Measurements from ENCODE around the gene JAM2.

The JAM2 gene

DNA sequence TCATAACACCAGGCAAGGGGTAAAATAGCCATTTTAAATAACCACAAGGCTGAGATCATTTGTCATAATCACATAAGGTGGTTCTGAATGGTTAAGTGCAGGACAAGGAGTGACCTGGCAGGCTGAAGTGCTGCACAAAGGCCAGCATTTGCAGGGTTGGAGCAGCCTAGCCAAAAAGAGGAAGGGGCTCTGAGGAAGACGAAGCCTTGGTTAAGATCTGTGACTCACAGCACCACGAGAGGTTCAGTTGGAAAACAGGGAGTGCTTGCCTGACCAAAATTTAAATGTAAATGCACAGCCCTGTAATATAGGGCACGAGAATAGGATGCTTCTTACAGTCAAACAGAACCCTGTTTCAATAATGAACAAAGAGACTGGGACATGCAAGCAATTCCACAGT, 83.6 kb downstream of the JAM2 start:
- no peak for DNase-seq

- DNase-seq, result no peak
Observed at GRCh38 chr21:25732091-25732760, 93.2 kb downstream of the JAM2 start.

DNA sequence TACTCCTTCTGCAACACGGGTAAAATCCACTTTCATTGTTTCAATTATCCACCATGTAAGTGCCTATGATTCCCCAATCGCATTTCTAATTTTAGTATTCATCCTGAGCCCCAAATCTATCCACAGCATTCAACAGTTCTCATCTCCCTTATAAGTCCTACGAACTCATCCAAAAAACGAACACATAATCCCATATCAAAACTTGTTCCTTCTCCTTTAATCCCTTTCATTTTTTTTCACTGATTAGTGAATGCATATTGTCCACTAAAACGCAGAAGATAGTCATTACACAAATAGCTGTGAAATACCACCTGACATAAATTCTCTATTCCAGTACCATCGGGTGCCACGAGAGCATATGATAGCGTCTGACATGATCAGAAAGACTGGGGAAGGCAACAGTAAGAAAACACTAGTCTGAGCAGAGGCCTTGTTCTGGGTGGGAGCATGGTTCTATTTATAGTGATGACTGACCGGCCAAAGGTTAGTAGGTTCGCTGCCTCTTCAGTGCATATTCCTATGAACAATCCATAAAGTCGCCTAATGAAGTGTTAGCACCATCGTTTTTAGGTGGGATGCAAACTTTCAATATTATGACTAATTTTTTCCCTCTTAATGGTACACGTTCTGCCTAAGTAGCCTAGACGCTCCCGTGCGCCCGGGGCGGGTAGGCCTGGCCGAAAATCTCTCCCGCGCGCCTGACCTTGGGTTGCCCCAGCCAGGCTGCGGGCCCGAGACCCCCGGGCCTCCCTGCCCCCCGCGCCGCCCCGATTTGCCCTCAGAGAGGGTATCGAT, 95.0 kb downstream of the JAM2 start:
- peak; percentile 11 to 42 for DNase-seq

- no peak for DNase-seq
Observed at GRCh38 chr21:25734654-25734903, 95.5 kb downstream of the JAM2 start.

GRCh38 chr21:25734904-25735645, 96.0 kb downstream of the JAM2 start, which contains the start of the genes ATP5PF and GABPA:
TSS of gene ATP5PF (minus strand) at chr21:25734904. CDS start at chr21:25729794, 5,110 bp downstream.
TSS of gene GABPA (plus strand) at chr21:25734972. CDS start at chr21:25741599, 6,627 bp downstream.
- peak; percentile 97 to 98 for DNase-seq

- DNase-seq, result peak; percentile 80 to 91
Observed at GRCh38 chr21:25735646-25736597, 96.9 kb downstream of the JAM2 start.

GRCh38 chr21:25737421-25737820, 98.4 kb downstream of the JAM2 start:
- no peak for DNase-seq

DNA sequence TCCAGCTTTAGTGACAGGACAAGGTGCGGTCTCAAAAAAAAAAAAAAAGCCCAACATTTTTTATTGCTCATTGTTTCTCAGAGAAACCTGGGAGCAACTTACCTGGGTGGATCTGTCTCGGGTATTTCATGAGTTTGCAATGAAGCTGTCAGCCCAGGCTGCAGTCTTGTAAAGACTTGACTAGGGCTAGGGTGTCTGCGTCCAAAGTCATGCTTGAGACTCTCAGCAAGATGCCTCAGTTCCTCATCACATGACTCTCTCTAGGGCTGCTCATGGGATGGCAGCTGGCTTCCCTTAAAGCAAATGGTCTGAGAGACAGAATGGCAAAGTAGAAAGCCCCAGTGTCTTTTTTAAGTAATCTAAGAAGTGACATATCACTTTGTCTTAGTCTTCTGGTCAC, 103.8 kb downstream of the JAM2 start:
- no peak for DNase-seq

- DNase-seq, result no peak
Observed at GRCh38 chr21:25744854-25745253, 105.8 kb downstream of the JAM2 start.

GRCh38 chr21:25750085-25750484, 111.0 kb downstream of the JAM2 start:
- DNase-seq, result no peak

DNA sequence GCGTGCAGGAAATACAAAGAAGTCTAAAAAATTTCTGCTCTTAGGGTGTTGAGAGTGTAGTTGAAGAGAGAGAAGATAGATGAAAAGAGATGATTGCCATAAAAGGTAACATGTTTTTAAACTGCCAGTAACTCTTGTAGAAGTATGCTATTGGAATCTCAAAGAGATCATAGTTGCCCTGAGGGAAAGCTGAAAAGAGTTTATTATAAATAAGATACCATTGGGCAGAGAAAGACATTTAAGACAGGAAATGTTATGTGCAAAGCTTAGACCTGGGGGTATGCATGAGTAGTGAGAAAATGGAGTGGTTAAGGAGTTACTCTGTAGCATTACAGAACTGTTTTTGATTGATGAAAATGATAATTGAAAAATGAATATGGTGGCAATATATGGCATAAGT, 113.4 kb downstream of the JAM2 start:
- no peak for DNase-seq

DNA sequence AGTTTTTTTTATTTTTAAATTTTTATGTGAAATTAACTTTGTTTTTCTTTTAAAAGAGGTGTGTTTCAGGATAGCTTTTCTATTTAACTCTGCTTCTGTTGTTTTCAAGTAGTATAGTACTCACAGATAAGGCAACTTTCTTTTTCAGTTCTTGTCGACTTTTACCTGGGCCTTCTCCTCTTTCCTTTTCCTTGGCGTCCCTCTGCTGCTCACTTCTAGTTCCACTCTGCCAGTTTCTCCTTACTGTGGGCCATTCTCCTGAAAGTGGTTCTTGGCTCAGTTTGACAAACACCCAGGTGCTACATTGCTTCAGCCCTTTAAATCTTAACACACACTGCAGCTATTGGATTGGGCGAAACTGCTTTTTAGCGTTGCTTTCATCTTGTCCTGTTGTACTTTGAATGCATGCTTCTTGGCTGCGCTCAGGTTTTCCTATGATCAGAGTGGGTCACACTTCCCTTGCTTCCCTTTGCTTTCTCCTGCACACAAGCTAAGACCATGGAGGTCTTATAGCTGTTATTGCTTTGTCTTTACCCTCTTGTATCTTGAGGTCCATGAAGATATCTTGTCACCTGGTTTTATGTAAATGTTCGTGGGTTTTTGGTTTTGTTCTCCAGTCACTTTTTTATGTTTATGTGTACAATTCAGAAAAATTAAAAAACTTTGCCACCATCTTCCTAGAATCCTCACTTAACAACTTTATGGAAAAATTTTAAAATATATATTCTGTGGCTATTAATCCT, 117.3 kb downstream of the JAM2 start:
- no peak for DNase-seq

DNA sequence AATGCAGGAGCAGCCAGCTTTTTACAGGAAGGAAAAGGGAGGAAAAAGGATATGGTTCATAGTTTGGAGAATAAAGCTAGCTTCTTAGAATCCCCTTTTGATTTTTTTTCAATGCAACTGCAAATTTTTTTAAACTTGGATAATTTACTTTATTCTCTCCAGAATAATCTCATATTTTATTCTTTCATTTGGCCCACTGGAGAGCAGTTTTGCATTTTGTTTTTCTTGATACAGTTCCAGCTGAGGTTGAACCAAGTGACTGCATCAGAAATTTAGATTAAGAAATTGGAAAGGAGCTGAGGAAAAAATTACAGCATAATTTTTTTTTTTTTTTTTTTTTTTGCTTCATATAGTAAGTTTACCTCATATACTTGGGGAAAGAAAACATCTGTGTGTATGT, 118.5 kb downstream of the JAM2 start:
- no peak for DNase-seq

- no peak for DNase-seq
Observed at GRCh38 chr21:25759573-25759972, 120.5 kb downstream of the JAM2 start.

GRCh38 chr21:25760061-25760460, 121.0 kb downstream of the JAM2 start:
- DNase-seq, result no peak

GRCh38 chr21:25760677-25761076, 121.6 kb downstream of the JAM2 start:
- DNase-seq, result no peak

DNA sequence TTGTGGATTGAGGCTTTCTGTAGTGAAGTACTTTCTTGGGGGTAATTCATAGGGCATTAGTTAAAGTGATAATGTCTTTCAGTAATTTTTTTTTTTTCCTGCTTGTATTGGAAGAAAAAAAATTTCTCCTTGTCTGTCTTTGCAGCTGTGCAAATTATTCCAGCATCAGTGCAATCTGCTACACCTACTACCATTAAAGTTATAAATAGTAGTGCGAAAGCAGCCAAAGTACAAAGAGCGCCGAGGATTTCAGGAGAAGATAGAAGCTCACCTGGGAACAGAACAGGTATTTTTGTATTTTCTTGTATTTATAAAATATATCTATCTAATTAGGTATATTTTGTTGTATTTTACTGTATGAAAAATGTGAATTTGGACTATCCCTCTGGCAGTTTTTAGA, 125.0 kb downstream of the JAM2 start:
- no peak for DNase-seq
